Stimulated activated CD4-positive, alpha-beta T cell treated with anti-CD3 and anti-CD28 coated beads, Interleukin-2, amount 100 ng/mL, for 24 hours (primary cell): ENCODE measurements around the gene MAP3K6.

ENCODE experiments used
- DNase-seq, 2 donors: peaks; one replicate each; pipeline ENCODE4 v3.0.0-alpha.2; 2020

The MAP3K6 gene

DNA sequence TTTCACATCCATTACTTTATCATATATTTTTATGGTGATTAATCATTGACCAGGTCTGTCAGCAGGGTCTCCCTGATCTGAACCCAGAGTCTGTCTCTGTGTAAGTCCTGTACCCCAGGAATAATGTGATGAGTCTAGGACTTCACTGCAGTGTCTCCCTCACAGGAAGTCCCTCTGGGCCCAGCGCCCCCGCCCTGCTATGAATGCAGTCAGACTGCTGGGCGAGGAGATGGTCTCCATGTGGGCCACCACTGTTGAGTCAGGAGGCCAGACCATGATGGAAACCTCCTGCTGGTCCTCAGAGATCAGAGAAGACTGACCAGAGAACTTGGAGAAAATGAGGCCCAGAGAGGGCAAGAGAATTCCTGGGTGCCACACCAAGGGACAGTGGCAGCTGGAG is 35.3 kb downstream of the MAP3K6 start:
- no peak for DNase-seq

DNA sequence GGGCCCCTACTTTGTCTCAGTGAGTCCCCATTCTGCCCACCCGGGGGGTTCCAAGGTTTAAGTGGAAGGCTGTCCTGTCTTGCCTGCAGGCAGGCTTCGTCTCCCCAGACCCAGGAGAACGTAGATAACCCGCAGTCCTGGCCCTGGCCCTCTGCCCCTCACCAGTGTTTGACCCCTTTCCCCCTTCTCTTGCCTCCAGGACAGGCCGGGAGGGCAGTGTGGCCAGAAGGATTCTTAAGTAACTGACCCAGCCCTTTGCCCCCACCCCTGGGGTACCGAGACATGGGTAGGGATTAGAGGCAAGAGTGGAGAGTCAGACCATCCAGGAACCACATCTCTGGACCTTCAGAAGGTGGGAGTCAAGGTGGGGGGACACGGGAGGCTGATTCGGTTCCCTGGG is 36.0 kb downstream of the MAP3K6 start:
- no peak for DNase-seq

DNA sequence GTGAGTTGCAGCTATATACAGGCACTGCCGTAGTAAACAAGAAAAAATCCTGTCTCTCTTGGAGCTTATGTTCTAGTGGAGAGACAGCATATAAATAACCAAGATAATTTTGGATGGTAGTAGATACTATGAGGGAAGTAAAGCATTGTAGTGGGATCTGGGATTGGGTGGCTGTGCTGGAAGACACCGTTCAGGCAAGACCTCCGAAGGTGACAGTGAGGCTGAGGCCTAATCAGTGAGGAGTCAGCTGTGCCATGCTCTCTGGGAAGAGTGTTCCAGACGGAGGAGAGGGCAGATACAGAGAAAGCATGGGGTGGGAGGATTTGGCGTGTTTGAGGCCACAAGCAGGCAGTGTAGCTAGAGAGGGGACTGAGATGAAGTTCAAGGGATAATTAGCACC is 38.8 kb downstream of the MAP3K6 start:
- no peak for DNase-seq

DNA sequence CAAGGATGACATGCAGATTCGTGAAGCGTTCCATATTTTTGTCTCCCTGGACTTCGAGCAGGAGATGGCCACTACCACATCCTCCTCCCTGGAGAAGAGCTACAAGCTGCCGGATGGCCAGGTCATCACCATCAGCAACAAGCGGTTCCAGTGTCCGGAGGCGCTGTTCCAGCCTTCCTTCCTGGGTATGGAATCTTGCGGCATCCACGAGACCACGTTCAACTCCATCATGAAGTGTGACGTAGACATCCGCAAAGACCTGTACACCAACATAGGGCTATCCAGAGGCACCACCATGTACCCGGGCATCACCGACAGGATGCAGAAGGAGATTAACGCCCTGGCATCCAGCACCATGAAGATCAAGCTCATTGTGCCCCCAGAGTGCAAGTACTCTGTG is 41.5 kb downstream of the MAP3K6 start:
- DNase-seq = no peak

DNA sequence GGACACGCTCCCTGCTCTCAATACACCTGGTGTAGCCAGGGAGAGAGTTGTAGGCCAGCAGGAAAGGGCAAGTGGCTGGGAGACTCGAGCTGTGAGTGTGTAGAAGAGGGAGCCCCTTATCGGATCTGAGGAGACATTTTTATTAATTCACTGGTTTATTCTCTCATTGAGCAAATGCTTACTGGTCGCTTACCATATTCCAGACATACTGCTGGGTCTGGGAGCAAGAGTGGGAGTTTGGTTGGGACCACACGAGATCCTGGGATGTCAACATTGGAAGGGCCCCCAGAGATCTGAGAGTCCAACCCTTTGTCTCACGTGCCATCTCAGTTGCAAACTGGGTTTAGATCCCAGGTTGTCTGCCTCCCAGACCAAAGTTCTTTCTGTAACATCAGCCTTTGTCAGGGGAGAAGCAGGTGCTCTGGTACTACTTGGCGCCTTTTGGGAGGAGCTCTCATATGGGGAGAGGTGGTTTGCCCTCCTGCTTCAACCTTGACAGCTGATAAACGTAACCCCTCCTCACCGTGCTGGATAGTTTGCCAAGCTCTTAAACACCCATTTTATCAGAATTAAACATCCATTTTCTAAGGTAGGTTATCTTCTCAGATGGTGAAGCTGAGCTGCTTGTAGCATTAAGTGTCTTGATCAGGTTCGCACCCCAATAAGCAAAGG is 44.1 kb downstream of the MAP3K6 start:
- no peak for DNase-seq

DNA sequence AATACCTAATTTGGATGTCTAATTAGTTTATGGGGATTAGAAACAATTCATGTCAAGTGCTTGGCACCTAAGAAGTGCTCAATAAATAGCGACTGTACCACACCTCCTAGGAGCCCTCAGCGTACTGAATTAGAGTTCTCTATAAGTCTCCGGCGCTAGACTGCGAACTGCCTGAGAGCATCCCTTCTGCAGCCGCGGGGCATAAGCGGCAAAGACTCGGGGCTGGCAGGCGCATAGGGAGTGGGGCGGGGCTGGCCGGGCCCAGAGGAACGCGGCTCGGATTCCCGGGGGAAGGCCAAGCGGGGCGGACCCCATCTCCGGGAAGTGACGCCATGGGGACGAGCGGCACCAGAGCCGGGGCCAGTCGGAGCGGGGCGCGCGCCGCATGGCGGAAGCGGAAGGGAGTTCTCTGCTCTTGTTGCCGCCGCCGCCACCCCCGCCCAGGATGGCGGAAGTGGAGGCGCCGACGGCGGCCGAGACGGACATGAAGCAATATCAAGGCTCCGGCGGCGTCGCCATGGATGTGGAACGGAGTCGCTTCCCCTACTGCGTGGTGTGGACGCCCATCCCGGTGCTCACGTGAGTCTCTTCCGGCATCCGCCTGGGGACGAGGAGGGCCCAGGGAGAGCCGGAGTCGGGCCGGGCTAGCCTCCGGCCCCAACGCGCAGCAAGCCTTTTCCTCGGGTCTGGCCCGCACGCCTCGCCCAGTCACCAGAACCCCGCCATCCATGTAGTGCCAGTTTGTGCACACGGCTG is 44.8 kb downstream of the MAP3K6 start, which contains the start of gene TMEM222:
Gene TMEM222, plus strand, starts transcription at position 351 of the 756 bp plus-strand sequence. Its CDS starts 35 bp downstream, at position 386.
- DNase-seq = peak; percentile 97 to 98

DNA sequence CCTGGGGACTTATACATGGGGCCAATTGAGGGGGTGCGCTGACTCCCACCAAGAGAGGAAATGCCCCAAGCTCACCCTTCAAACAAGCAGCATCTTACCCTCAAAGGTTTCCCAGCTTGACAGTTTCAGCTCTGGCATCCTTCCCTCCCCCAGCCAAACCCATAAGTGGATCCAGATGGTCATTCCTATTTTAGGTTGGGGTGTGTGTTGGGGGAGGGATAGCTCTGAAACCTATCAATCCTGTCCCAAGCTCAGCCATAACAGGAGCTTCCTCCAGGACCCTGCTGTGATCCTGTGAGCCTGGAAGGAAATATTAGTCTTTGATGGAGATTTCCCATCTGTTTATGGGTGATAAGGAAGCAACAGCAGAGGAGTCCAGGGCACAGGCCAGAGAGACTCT is 48.2 kb downstream of the MAP3K6 start:
- no peak for DNase-seq

DNA sequence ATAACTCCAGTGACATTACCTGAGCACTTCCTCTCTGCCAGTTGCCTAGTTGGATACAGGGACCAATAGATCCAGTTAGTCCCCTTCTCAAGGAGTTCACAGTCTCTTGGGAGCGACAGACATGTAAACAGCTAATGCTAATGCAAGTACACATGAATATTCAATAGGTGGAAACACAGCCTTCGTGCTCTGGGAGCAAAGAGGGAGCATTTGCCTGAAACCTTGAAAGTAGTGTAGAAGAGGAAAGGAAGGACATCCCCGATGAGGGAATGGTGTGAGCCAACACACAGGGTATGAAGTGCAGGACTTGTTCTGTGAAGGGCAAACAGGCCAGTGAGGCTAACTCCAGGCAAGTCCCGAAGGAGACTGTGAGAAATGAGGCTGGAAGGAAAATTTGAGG is 48.6 kb downstream of the MAP3K6 start:
- DNase-seq = no peak

DNA sequence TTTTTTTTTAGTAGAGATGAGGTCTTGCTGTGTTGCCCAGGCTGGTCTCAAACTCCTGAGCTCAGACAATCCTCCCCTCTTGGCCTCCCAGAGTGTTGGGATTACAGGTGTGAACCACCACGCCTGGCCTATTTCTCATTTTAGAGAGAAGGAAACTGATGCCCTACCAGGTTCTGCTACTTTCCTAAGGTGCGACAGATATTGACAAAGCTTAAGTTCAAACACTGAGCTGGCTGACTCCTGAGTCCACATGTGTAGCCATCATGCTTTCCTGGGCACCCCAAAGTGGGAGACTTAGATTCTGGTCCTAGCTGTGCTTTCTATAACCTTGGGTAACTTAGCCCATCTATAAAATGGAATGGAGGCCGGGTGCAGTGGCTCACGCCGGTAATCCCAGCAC is 49.9 kb downstream of the MAP3K6 start:
- no peak for DNase-seq

DNA sequence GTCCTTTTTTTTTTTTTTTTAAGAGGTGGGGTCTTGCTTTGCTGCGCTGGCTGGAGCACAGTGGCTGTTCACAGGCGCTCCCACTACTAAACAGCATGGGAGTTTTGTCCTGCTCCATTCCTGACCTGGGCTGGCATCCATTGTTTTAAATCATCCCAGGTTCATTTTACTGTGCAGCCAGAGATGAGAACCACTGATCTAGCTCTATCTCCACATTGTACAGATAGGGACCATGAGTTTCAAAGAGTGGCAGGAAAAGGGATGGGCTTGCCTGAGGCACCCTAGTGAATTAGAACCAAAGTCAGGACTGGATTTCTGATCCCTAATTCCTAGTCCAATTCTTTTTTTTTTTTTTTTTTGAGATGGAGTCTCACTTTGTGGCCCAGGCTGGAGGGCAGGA is 52.0 kb downstream of the MAP3K6 start:
- no peak for DNase-seq

DNA sequence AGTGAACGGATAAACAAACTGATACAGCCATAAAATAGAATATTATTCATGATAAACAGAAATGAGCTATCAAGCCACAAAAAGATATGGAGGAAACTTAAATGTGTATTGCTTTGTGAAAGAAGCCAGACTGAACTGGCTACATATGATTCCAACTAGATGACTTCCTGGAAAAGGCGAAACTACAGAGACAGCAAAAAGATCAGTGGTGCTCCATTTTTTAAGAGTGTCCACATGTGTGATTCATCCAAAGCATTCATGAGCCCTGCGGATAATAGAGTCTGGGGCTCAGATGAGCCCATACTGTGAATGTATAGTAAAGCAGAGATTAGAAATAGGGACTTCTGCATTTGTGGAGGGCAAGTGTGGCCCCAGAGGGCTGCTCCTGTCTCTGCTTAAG is 52.6 kb downstream of the MAP3K6 start:
- DNase-seq = no peak

DNA sequence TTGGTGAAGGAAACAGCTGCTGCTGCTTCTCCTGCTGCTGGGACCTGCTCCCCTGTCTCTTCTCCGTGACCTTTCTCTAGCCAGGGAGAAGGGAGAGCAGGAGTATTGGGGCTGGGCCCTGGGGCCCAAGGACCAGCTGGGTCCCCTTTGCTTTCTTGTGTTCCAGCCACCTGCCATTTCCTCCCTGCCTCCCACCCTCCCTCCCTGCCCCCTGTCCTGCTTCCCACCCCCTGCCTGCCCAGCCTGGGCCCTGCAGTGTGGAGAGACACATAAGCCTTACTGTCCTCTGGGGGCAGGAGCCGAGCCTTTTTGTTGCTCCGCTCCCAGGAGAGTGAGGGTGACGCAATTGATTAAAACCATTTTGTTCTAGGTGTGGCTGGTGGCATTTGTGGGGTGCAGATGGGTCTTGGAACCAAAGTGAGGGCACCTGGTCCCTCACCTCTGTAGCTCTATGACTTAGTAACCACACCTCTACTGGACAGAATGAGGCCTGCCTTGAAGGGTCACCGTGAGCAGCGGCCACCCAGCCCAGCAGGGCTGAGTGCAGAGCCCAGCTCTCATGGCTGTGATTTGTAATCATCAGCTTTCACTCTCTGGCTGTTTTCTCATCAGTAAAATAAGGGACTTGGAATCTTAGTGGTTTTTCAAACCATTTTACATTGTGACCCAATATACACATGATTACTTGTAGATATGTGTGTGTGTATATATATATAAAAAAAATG is 58.7 kb downstream of the MAP3K6 start:
- no peak for DNase-seq

DNA sequence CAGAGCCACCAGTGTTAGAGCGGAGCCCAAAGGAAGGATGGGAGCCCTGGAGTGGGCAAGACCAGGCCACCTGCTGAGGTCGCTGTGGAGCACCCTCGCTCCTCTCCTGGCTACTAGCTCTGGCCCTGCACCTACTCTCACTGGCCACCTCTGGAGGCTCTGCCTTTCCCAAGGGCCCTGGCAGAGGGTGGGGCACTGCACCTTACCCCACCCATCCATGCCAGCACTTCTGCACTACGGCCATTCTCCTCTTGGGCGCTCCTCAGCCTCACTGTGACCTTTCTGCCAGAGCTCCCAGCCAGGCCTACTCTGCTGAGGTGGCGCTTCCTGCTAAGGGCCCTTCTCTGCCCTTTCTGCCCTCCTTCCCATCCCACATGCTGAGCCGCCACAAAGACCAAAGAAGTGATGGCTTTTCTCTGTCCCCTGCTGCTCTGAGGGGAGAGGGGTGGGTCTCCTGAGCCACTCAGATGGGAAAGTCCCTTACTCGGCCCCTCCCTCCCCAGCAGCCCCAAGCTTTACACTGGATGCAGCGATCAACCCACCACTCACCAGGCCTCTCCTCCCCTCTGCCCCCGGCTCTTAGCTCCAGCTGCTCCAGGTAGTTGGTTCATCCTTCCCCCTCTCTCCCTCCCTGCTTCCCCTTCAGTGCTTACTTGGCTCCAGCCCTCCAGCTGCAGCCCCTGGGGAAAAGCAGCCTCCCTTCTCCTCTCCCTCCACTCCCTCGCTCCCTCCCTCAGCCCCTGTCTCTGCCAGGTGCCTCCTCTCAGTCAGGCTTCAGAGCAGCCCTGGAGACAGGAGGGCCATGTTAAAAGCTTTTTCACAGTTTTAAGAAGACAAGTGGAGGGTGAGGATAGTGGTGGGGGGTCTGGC is 59.6 kb downstream of the MAP3K6 start:
- no peak for DNase-seq

DNA sequence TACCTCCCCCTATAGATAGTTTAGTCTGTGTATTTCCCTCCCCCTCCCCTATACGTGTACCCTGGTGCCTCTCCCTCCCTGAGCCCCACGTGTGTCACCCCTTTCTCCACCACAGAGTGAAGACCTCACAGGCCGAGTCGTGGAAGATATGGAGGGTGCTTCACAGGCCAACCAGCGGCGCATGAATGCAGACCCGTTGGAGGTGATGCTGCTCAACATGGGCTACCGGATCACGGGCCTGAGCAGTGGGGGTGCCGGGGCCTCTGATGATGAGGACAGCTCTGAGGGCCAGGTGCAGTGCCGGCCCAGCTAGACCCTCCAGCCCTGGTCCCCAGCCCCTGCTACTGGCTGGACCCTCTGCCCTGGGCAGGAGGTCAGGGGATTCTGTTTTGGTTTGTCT is 60.7 kb downstream of the MAP3K6 start:
- DNase-seq = no peak
